PC-3 (cell line): Measurements from ENCODE around the gene ATP2B2.

Experiments used
- CTCF ChIP-seq: fragments of 300-600 bp; sonication (generic); conservative IDR thresholded peaks from 2 replicates; pipeline ENCODE4 v1.5.1; 2017; ENCODE audit warnings: antibody characterized with exemption, low read depth, mild to moderate bottlenecking, low read length
- EZH2 ChIP-seq: fragments of 300-600 bp; sonication (generic); IDR thresholded peaks from one replicate; pipeline ENCODE4 v1.6.1; 2017; ENCODE audit warnings: antibody characterized with exemption, mild to moderate bottlenecking, low read length; ENCODE audit not compliant: unreplicated experiment
- EZH2phosphoT487 ChIP-seq: fragments of 300-600 bp; sonication (generic); IDR thresholded peaks from 2 replicates; pipeline ENCODE4 v1.6.1; 2018; ENCODE audit warnings: mild to moderate bottlenecking, antibody characterized with exemption, low read length, borderline replicate concordance

- TF ChIP-seq EZH2 (no peak), CTCF (no peak), EZH2phosphoT487 (no peak)
Measured at GRCh38 chr3:10315771-10316344, 189.5 kb downstream of the ATP2B2 start.
